ENCODE measurements around the gene OR2B2.

- TF ChIP-seq PBX3 (CRISPR knock-in tag; IDR thresholded peaks at IDR 0.05) = no peak
- TF ChIP-seq, protein P1, sequence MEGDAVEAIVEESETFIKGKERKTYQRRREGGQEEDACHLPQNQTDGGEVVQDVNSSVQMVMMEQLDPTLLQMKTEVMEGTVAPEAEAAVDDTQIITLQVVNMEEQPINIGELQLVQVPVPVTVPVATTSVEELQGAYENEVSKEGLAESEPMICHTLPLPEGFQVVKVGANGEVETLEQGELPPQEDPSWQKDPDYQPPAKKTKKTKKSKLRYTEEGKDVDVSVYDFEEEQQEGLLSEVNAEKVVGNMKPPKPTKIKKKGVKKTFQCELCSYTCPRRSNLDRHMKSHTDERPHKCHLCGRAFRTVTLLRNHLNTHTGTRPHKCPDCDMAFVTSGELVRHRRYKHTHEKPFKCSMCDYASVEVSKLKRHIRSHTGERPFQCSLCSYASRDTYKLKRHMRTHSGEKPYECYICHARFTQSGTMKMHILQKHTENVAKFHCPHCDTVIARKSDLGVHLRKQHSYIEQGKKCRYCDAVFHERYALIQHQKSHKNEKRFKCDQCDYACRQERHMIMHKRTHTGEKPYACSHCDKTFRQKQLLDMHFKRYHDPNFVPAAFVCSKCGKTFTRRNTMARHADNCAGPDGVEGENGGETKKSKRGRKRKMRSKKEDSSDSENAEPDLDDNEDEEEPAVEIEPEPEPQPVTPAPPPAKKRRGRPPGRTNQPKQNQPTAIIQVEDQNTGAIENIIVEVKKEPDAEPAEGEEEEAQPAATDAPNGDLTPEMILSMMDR (tag by site-specific recombination; IDR thresholded peaks at IDR 0.05) = no peak
- no peak for TF ChIP-seq SP2 (tag by site-specific recombination; IDR thresholded peaks at IDR 0.05)
- TF ChIP-seq, protein P2, sequence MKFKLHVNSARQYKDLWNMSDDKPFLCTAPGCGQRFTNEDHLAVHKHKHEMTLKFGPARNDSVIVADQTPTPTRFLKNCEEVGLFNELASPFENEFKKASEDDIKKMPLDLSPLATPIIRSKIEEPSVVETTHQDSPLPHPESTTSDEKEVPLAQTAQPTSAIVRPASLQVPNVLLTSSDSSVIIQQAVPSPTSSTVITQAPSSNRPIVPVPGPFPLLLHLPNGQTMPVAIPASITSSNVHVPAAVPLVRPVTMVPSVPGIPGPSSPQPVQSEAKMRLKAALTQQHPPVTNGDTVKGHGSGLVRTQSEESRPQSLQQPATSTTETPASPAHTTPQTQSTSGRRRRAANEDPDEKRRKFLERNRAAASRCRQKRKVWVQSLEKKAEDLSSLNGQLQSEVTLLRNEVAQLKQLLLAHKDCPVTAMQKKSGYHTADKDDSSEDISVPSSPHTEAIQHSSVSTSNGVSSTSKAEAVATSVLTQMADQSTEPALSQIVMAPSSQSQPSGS (tag by site-specific recombination; IDR thresholded peaks at IDR 0.05; ENCODE audit: low read depth) = no peak
- no peak for TF ChIP-seq ZNF449 (tag by site-specific recombination; IDR thresholded peaks at IDR 0.05)
- TF ChIP-seq ZNF488 (tag by site-specific recombination; IDR thresholded peaks at IDR 0.05) = no peak
- no peak for TF ChIP-seq ZBTB48 (tag by site-specific recombination; IDR thresholded peaks at IDR 0.05)
- TF ChIP-seq, protein P3, sequence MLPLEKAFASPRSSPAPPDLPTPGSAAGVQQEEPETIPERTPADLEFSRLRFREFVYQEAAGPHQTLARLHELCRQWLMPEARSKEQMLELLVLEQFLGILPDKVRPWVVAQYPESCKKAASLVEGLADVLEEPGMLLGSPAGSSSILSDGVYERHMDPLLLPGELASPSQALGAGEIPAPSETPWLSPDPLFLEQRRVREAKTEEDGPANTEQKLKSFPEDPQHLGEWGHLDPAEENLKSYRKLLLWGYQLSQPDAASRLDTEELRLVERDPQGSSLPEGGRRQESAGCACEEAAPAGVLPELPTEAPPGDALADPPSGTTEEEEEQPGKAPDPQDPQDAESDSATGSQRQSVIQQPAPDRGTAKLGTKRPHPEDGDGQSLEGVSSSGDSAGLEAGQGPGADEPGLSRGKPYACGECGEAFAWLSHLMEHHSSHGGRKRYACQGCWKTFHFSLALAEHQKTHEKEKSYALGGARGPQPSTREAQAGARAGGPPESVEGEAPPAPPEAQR (tag by site-specific recombination; IDR thresholded peaks at IDR 0.05) = no peak
- TF ChIP-seq RBAK (tag by site-specific recombination; IDR thresholded peaks at IDR 0.05) = no peak
- TF ChIP-seq ZNF76 (tag by site-specific recombination; IDR thresholded peaks at IDR 0.05; ENCODE audit: borderline replicate concordance, low read depth) = no peak
- TF ChIP-seq ZNF350 (tag by site-specific recombination; IDR thresholded peaks at IDR 0.05) = no peak
- TF ChIP-seq, protein P4, sequence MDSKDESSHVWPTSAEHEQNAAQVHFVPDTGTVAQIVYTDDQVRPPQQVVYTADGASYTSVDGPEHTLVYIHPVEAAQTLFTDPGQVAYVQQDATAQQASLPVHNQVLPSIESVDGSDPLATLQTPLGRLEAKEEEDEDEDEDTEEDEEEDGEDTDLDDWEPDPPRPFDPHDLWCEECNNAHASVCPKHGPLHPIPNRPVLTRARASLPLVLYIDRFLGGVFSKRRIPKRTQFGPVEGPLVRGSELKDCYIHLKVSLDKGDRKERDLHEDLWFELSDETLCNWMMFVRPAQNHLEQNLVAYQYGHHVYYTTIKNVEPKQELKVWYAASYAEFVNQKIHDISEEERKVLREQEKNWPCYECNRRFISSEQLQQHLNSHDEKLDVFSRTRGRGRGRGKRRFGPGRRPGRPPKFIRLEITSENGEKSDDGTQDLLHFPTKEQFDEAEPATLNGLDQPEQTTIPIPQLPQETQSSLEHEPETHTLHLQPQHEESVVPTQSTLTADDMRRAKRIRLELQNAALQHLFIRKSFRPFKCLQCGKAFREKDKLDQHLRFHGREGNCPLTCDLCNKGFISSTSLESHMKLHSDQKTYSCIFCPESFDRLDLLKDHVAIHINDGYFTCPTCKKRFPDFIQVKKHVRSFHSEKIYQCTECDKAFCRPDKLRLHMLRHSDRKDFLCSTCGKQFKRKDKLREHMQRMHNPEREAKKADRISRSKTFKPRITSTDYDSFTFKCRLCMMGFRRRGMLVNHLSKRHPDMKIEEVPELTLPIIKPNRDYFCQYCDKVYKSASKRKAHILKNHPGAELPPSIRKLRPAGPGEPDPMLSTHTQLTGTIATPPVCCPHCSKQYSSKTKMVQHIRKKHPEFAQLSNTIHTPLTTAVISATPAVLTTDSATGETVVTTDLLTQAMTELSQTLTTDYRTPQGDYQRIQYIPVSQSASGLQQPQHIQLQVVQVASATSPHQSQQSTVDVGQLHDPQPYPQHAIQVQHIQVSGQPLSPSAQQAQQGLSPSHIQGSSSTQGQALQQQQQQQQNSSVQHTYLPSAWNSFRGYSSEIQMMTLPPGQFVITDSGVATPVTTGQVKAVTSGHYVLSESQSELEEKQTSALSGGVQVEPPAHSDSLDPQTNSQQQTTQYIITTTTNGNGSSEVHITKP (tag by site-specific recombination; IDR thresholded peaks at IDR 0.05) = no peak
Observed at GRCh38 chr6:27899543-27899942, 12.7 kb downstream of the OR2B2 start.

All from HEK293 (cell line).